Hepatocyte (in vitro differentiated cells): ENCODE data around the gene CLEC18A.
"Not testable (repeated sequence)": the region's sequence is repeated elsewhere in the genome, so short reads cannot be mapped to it uniquely, and the experiment has no call there.

Experiments used
- EZH2 ChIP-seq: fragments of 200-600 bp; sonication (generic); IDR thresholded peaks from 2 replicates; pipeline ENCODE4 v1.6.1; 2016; ENCODE audit warnings: antibody characterized with exemption, mild to moderate bottlenecking, borderline replicate concordance
- TF ChIP-seq, protein P1 (sequence below): fragments of 200-600 bp; sonication (generic); IDR thresholded peaks from 2 replicates; pipeline ENCODE4 v1.5.1; 2016; ENCODE audit warnings: antibody characterized with exemption, mild to moderate bottlenecking; ENCODE audit not compliant: poor library complexity

DNA sequence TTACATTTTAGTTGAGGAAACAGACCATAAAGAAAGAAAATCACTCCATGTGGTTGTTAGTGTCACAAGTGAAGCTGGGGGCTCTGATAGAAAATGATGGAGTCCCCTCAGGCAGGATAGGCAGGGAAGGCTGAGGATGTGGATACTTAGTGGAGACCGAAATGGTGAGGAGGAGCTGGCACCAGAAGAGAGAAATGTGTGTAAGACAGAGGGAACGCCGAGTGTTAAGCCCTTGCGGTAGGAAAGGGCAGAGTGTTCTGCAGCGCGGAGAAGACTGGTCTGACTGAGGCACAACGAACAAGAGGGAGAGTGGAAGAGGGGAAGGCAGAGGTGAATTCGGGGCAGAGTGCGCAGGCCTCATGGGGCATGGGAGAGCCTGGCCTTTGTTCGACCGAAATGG, 61.2 kb downstream of the CLEC18A start:
- TF ChIP-seq, protein P1, sequence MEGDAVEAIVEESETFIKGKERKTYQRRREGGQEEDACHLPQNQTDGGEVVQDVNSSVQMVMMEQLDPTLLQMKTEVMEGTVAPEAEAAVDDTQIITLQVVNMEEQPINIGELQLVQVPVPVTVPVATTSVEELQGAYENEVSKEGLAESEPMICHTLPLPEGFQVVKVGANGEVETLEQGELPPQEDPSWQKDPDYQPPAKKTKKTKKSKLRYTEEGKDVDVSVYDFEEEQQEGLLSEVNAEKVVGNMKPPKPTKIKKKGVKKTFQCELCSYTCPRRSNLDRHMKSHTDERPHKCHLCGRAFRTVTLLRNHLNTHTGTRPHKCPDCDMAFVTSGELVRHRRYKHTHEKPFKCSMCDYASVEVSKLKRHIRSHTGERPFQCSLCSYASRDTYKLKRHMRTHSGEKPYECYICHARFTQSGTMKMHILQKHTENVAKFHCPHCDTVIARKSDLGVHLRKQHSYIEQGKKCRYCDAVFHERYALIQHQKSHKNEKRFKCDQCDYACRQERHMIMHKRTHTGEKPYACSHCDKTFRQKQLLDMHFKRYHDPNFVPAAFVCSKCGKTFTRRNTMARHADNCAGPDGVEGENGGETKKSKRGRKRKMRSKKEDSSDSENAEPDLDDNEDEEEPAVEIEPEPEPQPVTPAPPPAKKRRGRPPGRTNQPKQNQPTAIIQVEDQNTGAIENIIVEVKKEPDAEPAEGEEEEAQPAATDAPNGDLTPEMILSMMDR: not testable (repeated sequence)
- TF ChIP-seq EZH2: not testable (repeated sequence)
